Measurements from ENCODE around the gene NR3C1.

The NR3C1 gene

GRCh38 chr5:143249851-143250250 is 153.6 kb downstream of the NR3C1 start:
- DNase-seq: no peak

- peak; percentile 90 for DNase-seq
Observed at GRCh38 chr5:143248822-143249579, 154.5 kb downstream of the NR3C1 start.

GRCh38 chr5:143248391-143248790 is 155.1 kb downstream of the NR3C1 start:
- no peak for DNase-seq

- no peak for DNase-seq
Observed at GRCh38 chr5:143247134-143247815, 156.2 kb downstream of the NR3C1 start.

GRCh38 chr5:143245929-143246561 is 157.4 kb downstream of the NR3C1 start:
- DNase-seq: peak; percentile 95

- DNase-seq: no peak
Observed at GRCh38 chr5:143244990-143245389, 158.5 kb downstream of the NR3C1 start.

- peak; percentile 98 for DNase-seq
Observed at GRCh38 chr5:143244000-143244736, 159.3 kb downstream of the NR3C1 start.

GRCh38 chr5:143243103-143243502 is 160.4 kb downstream of the NR3C1 start:
- DNase-seq: no peak

- peak; percentile 60 for DNase-seq
Observed at GRCh38 chr5:143241892-143242291, 161.6 kb downstream of the NR3C1 start.

GRCh38 chr5:143239882-143240518 is 163.5 kb downstream of the NR3C1 start:
- DNase-seq: no peak

- DNase-seq: no peak
Observed at GRCh38 chr5:143238620-143239019, 164.9 kb downstream of the NR3C1 start.

GRCh38 chr5:143237664-143238063 is 165.8 kb downstream of the NR3C1 start:
- no peak for DNase-seq

GRCh38 chr5:143236682-143237081 is 166.8 kb downstream of the NR3C1 start:
- peak; percentile 43 for DNase-seq

- peak; percentile 86 for DNase-seq
Observed at GRCh38 chr5:143235423-143235822, 168.1 kb downstream of the NR3C1 start.

GRCh38 chr5:143234162-143234842 is 169.2 kb downstream of the NR3C1 start:
- DNase-seq: no peak

GRCh38 chr5:143233031-143233430 is 170.5 kb downstream of the NR3C1 start:
- peak; percentile 86 for DNase-seq

GRCh38 chr5:143231973-143232812 is 171.3 kb downstream of the NR3C1 start:
- no peak for DNase-seq

GRCh38 chr5:143231416-143231815 is 172.1 kb downstream of the NR3C1 start:
- peak; percentile 32 for DNase-seq

- DNase-seq: no peak
Observed at GRCh38 chr5:143230676-143230996, 172.8 kb downstream of the NR3C1 start.

GRCh38 chr5:143229896-143230675 is 173.4 kb downstream of the NR3C1 start:
- DNase-seq: peak; percentile 79
